Right atrium auricular region (tissue), 2 donors: ENCODE results near the gene LRRC47. TPM values are rescaled to one million over a fixed set of nuclear protein-coding genes. Genes with fewer than 3 reads are reported as not detected.
"Not testable (repeated sequence)": the region's sequence is repeated elsewhere in the genome, so short reads cannot be mapped to it uniquely, and the experiment has no call there.

Experiments
- DNase-seq: peaks from one replicate; pipeline ENCODE4 v3.0.0-alpha.2; 2019; ENCODE audit warnings: low spot score
- H3K27ac ChIP-seq, 2 donors: fragments of 200-600 bp; sonication (generic); 1 replicate in 1 of 2; 2 replicates in 1 of 2; pipeline ENCODE4 v1.5.1; 2016 to 2019
- H3K27me3 ChIP-seq, 2 donors: fragments of 200-600 bp; sonication (generic); one replicate each; pipeline versions ENCODE4 v1.5.1 to v1.6.0; 2017 to 2019
- H3K36me3 ChIP-seq: fragments of 200-600 bp; sonication (generic); one replicate; pipeline ENCODE4 v1.5.1; 2016
- H3K4me1 ChIP-seq, 2 donors: fragments of 200-600 bp; sonication (generic); one replicate each; pipeline versions ENCODE4 v1.5.1 to v1.6.0; 2017 to 2019
- H3K4me3 ChIP-seq, 2 donors: fragments of 200-600 bp; sonication (generic); 1 replicate in 1 of 2; 2 replicates in 1 of 2; pipeline ENCODE4 v1.5.1; 2017 to 2019; ENCODE audit warnings: mild to moderate bottlenecking in 1 of 2, moderate library complexity in 1 of 2
- H3K9me3 ChIP-seq, 2 donors: fragments of 200-600 bp; sonication (generic); one replicate each; pipeline ENCODE4 v1.5.1; 2019
- CTCF ChIP-seq, 2 donors: fragments of 200-600 bp; sonication (generic); IDR thresholded peaks; one replicate each; pipeline ENCODE4 v1.5.1; 2019; ENCODE audit warnings: antibody characterized with exemption in 2 of 2
- total RNA-seq, 2 donors: library from RNA; depleted of rRNA; stranded (reverse); fragments of >200 nt; gene quantifications; one replicate each; pipeline ENCODE4 v1.1.0, GENCODE V29; 2016

Gene LRRC47
- total RNA-seq, 2 donors from 2014 or later: 31.7 to 33.6 TPM

DNA sequence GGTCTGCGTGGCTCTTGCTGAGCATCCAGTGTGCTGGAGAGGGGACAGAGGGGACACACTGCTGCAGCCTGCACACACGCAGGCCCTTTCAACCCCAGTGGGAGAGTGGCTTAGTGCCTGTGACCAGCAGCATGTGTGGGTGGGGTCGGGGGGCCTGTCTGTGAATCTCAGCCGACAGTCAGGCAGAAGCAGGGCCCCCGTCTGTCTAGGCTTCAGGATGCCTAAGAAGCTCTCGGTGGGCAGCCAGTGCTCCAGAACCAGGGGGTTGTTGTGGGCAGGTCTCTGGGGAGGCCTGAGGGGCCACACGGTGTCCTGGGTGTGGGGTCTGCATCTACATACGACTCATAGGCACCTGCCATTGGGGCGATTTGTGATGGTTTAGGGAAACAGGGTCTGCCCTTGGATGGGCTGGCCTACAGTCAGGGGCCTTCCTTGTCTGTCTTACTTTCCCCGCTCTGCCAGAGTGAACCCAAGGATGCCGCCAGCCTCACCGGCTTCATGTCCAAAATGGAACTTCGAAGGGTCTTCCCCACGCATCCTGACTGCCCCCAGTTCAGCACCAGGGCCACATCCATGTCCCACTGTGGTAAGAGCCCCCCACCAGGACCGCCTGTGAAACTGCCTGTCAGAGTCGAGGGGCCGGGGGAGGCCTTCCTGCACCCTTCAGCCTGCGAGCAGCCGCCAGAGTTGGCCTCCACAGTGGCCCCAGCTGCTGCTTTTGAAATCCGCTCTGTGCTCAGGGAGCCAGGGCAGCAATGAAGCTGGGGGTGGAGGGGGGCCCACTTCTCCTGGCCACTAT lies 42.4 kb downstream of the LRRC47 start:
- no peak for TF ChIP-seq CTCF (IDR thresholded peaks at IDR 0.05)
- no peaks in the 10 kb centered on the region for H3K4me1 ChIP-seq
- H3K36me3 ChIP-seq: no peaks in the 10 kb centered on the region
- DNase-seq: no peak
- no peaks in the 10 kb centered on the region for H3K9me3 ChIP-seq
- no peak overlapping the region for H3K27ac ChIP-seq
- H3K4me3 ChIP-seq: no peak overlapping the region
- H3K27me3 ChIP-seq: no peaks in the 10 kb centered on the region

DNA sequence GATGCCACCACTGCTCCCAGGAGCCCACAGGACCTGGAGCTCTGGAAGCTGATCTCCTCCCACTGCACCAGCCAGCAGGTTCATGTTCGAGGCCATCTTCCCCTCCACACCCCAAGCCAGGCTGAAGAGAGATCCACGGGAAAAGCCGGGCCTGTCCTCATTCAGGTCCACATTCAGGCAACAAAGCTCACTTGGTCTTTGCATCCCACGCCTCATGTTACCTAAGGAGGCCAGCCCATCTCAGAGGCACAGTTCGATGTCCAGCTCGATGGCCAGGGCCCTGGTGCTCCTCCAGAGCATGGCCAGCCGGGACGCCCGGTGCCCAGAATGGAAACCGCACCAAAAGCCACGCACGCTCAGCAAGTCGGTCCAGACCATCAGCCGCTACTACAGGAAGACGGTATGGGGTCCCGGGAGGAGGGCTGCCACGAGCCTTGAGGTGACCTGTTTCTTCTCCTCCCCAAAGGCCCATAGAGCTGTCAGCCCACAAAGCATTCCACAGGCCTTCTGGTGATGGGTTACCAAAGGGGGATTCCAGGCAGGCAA lies 43.8 kb downstream of the LRRC47 start, which contains the start of gene CCDC27:
Gene CCDC27 (plus strand): TSS at position 51 of the 546 bp plus-strand sequence. CDS start 32 bp downstream, at position 83.
- H3K36me3 ChIP-seq: no peaks in the 10 kb centered on the region
- TF ChIP-seq CTCF (IDR thresholded peaks at IDR 0.05): no peak
- H3K27me3 ChIP-seq: no peaks in the 10 kb centered on the region
- no peak within 1 kb of the TSS for H3K4me3 ChIP-seq
- DNase-seq: no peak
- no peaks in the 10 kb centered on the region for H3K9me3 ChIP-seq
- no peak within 1 kb of the TSS for H3K27ac ChIP-seq
- H3K4me1 ChIP-seq: peaks cover 0 to 5% of the 10 kb centered on the region in 2 donors

GRCh38 chr1:3750741-3751140 lies 45.6 kb downstream of the LRRC47 start:
- H3K4me1 ChIP-seq: peaks cover 0 to 19% of the 10 kb centered on the region in 2 donors
- no peak overlapping the region for H3K27ac ChIP-seq
- no peaks in the 10 kb centered on the region for H3K36me3 ChIP-seq
- H3K9me3 ChIP-seq: no peaks in the 10 kb centered on the region
- no peak for TF ChIP-seq CTCF (IDR thresholded peaks at IDR 0.05)
- no peaks in the 10 kb centered on the region for H3K27me3 ChIP-seq
- no peak for DNase-seq
- no peak overlapping the region for H3K4me3 ChIP-seq

GRCh38 chr1:3749512-3749911 lies 46.8 kb downstream of the LRRC47 start:
- no peak for DNase-seq
- no peak overlapping the region for H3K27ac ChIP-seq

GRCh38 chr1:3748316-3748900 lies 47.9 kb downstream of the LRRC47 start:
- DNase-seq, H3K27me3 ChIP-seq, H3K36me3 ChIP-seq, H3K27ac ChIP-seq, H3K9me3 ChIP-seq, H3K4me3 ChIP-seq: not testable (repeated sequence)
- H3K4me1 ChIP-seq: peaks cover 0 to 34% of the 10 kb centered on the region in 2 donors

More at GRCh38 chr1:3749512-3749911, 46.8 kb downstream of the LRRC47 start:
- no peak for TF ChIP-seq CTCF (IDR thresholded peaks at IDR 0.05)
- Histone ChIP-seq H3K4me3 (no peak overlapping the region), H3K27me3 (no peaks in the 10 kb centered on the region), H3K36me3 (no peaks in the 10 kb centered on the region), H3K4me1 (peaks cover 0 to 31% of the 10 kb centered on the region in 2 donors), H3K9me3 (no peaks in the 10 kb centered on the region)

DNA sequence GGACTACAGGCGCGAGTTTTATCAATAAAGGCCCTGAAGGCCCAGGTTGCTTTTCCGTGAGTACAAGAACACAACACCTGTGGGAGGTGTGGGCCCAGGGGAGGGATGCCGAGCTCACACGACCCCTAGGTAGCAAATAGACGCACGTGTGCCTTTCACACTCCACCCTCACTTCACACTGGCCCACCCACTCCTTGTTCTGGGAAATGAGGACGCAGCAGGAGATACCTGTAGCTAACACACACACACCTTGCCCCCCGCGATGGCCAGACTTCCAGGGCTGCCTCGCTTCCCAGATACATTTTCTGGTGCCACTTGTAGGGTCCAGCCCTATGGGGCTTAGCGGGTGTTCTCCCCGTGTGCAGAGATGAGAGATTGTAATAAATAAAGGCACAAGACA lies 48.4 kb downstream of the LRRC47 start:
- peaks cover 0 to 34% of the 10 kb centered on the region in 2 donors for H3K4me1 ChIP-seq
- peak overlapping the region in 1 of 2 donors; percentile 86 for H3K4me3 ChIP-seq
- TF ChIP-seq CTCF (IDR thresholded peaks at IDR 0.05): no peak
- no peaks in the 10 kb centered on the region for H3K36me3 ChIP-seq
- no peak overlapping the region for H3K27ac ChIP-seq
- H3K27me3 ChIP-seq: no peaks in the 10 kb centered on the region
- H3K9me3 ChIP-seq: no peaks in the 10 kb centered on the region
- DNase-seq: no peak
